ENCODE measurements around the gene PRPS1L1.

The PRPS1L1 gene

GRCh38 chr7:18013936-18014335, 13.7 kb downstream of the PRPS1L1 start:
- DNase-seq = no peak

- DNase-seq = no peak
Measured at GRCh38 chr7:18004372-18004771, 23.3 kb downstream of the PRPS1L1 start.

DNA sequence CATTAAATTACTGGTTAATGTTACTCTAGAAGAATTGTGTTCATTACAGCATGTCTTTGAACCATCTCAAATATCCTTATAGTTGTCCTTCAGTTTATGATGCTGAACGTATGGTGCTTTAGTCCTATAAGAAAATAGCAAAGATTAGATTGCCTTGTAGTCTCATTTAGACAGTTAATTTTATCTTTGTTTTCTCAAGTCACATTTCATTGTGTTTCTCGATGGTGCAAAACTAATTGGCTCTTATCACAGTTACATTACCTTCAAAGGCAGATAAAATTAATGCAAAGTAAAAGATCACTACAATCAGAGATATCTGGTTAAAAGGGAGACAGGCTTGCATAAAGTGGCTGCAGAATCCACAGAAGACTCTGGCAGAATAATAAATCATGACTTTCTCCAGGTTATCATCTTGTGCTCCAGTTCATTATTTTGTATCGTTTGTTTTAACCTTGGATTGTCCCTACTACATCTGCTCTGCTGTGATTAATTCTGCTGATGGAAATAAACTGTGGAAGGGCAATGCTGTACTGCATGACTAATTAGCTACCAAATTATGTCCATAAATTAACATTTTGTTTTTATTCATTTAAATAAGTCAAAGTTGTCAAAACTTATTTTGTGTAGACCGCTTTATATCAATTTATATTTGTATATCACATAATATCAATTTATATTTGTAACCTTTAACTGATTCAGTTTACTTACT, 24.2 kb downstream of the PRPS1L1 start:
- DNase-seq = no peak

DNA sequence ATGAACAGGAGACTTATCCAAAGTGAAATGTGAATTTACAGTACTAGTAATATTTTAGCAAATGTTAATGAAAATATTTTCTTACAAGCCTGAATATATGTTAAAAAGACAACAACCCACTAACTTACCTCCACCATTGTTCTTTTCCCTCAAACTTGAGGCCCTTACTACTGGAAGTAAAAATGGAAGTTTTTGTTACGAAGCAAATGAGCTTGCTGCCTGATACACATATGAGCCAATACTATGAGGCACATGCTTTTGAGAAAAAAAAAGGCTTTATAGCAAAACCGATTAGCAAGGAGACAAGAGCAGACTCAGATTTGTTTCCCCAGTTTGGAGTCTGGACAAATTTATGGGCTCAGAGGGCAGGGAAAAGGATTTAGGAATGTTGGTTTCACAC, 29.0 kb downstream of the PRPS1L1 start:
- DNase-seq = no peak

DNA sequence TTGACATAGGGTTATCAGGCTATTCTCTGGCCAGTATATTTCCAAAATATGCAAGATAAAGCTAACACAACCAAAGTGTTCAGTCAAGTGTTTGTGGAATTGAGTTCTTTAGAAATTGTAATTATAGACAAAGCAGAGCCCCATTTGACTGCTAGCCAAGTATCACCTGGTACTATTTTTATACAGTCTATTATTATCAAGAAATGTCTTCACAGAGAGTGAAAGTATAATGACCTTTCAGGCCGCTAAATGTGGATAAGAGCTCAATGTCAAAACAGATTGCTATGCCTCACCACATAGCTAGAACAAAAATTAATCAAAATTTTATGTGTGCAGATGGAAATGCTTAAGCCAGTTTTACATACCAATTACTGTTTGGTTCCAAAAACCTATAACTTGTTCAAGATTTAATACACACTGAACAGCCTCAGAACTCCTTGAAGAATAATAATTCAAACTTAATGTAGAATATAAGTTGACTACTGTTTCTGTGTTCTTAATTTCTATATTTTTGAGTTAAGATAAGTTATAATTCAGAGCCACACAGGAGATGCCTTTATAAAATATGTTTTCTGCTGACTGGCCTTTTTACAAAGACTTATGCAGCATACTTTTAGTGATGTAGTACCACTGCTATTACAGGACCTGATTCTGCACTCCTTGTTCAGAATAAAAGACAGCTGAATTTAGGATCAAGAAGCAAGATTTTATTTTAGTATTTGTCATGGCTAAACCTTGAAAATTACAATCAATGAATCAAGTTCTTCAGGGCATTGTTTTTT, 31.0 kb downstream of the PRPS1L1 start:
- no peak for DNase-seq

DNA sequence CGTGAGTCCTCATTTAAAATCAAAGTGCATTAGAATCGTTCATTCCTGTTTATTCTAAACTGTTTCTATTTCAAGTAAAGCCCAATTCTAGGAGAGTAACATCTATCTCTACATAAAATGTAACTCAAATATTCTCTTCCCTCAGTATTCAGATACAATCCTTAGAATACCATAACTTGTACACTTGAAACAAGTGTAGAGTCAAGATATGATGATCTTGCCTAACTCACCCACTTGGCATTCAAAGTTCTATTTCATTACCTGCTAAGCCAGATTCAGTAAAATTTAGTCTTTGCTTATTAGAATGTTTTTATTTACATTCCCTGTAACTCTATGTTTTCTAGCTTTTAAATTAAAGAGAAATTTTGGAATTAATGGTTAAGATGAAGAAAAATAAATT, 31.6 kb downstream of the PRPS1L1 start:
- no peak for DNase-seq

GRCh38 chr7:17994079-17994850, 33.4 kb downstream of the PRPS1L1 start:
- DNase-seq = no peak

GRCh38 chr7:17991866-17992648, 35.6 kb downstream of the PRPS1L1 start:
- no peak for DNase-seq

GRCh38 chr7:17990761-17991160, 36.9 kb downstream of the PRPS1L1 start:
- no peak for DNase-seq

- DNase-seq = no peak
Measured at GRCh38 chr7:17989546-17989945, 38.1 kb downstream of the PRPS1L1 start.

DNA sequence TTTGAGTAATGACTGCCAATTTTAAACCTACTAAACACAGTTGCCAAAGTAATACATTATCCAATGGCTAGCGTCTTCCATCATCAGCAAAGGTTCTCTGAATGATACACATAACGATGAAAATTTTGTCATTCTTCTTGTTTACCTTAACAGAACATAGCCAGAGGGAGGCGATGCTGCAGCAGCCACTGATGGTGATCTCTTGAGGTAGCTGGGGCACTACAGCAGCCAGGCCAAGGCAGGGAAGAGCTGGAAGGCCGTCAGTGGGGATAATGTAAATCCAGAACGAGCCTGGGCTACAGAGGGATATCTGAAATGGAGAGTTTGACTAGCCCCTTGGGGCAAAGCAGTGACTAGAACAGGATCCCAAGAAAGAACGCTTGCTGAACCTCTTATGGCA, 38.8 kb downstream of the PRPS1L1 start:
- DNase-seq = no peak

DNA sequence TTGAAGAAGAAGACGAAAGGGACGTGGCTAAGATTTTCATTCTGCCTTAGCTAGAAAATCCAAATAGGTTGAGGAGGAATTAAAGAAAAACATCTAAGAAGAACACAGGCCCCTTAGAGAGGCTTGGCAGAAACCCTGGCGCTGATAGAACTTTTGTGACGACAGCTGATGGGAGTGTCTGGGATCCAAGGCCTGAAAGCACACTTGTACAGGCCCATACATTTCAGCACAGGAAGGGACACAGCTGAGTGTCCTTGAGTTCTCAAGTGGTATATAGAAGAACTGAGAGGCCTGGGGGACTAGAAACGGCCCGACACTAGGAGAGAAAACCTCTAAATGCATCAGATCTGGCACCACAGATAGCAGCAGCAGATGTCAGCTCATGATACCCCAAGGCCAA, 39.5 kb downstream of the PRPS1L1 start:
- DNase-seq = no peak

DNA sequence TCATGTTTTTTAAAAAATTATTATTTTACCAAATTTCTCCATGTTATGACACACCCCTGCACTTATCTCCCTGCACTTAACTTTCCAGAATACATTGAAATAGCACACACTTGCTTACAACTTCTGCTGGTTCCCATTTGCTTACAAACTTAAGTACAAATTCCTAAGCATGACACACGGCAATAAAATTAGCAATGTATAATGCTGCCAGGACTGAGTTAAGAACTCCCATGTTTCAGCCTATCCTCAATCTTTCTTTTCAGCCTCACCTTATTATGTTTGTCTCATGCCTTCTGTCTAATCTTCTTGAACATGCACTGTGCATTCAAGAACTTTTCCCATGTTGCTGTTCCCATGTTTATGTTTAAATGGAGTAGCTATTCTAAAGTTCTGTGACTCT, 40.8 kb downstream of the PRPS1L1 start:
- DNase-seq = no peak

GRCh38 chr7:17985473-17986239, 42.0 kb downstream of the PRPS1L1 start:
- no peak for DNase-seq

DNA sequence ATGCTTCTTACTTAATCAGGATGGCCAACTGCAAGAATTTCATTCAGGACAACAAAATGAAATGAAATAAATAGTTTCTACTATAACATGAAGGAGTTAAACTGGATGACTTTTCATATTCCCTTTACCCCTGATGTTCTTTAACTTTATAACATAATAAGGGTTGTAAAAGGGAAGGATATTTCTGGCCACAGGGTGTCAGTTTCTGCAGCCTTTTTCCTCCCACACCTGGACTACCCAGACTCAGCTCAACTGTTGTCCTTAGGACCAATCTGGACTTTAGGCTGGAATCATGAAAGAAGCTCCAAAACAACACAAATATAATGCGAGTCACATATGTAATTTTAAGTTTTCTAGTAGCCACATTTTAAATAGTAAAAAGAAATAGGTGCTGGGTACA, 43.4 kb downstream of the PRPS1L1 start:
- no peak for DNase-seq

DNA sequence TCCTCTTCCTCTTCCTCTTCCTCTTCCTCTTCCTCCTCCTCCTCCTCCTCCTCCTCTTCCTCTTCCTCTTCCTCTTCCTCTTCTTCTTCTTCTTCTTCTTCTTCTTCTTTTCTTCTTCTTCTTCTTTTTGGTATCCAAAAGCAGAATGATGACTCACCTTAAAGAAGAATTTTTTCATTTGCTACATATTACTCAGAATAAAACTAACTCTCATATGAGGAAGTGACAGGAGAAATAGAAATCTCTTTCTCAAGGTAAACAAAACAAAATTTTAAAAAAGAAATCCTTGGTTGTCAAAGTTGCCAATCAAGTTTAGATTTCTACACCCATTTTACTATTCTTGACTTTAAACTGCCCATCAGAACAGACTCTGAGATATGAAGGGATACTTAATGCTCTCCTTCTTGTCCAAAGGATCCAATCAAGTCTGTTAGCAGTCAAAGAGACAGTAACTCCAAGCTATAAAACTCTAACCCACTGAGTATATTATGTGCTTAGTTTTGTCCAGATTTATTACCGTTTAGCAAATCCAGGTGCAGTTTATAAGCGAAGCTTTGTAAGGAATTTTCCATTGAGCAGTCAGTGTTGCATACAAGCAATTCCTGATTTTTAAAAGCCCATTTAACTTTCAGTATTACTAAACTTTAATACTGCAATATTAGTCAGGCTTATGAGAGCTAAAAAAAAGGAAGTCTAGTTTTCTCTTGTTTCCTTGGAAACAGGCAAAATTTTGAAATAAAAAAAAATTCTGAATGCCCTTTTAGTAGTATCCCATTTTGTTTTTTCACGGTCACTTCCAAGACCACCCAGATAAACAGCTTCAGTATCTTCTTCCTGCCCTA, 44.2 kb downstream of the PRPS1L1 start:
- no peak for DNase-seq

DNA sequence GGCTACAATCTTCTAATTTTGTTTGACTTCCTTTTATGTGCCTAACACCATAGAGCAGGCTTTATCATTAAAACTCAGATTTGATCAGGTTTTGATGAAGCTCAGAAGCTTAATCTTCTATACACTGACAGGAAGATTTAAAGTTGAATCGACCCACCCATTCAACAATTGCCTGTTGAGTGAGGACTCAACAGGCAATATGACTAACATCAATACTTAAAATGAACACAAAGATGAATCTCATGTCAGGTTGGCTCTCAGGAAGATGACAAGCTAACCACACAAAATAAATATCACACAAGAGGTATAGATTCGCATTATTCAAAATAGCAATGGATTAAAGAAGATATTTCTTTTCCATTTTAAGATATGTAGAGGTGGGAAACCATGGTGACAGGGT, 50.7 kb downstream of the PRPS1L1 start:
- no peak for DNase-seq

Data from NCI-H345 (cell line).